Cortex of kidney (tissue), 1 donor: ENCODE data around the gene ZBTB48.
A peak's percentile ranks its signal among the peaks of the same experiment; 100 is the strongest.
"Not testable (repeated sequence)": the region's sequence is repeated elsewhere in the genome, so short reads cannot be mapped to it uniquely, and the experiment has no call there.

Source experiments
- DNase-seq: peaks from one replicate; lab custom pipeline; 2025; lab: John Stamatoyannopoulos, UW

ZBTB48 gene

DNA sequence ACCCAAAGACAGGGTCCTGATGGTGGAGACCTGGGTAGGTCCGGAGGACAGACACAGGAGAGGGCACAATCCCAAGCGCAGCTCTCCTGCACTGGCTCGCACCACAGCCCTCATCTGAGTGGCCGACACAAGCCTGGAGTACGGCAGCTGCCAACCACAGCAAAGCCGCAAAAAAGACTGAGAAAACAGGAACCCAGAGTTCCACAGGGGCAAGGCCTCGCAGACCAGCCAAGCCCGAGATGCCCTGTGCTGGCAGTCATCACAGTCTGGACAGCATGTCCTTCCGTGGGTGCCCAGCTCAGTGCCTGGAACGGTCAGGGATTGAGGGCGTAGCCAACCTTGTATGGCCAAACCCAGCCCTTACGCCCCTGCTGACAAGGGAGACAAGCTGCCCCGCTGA, 11.4 kb downstream of the ZBTB48 start:
- DNase-seq: no peak

GRCh38 chr1:6591644-6592043, 11.8 kb downstream of the ZBTB48 start:
- DNase-seq: no peak

DNA sequence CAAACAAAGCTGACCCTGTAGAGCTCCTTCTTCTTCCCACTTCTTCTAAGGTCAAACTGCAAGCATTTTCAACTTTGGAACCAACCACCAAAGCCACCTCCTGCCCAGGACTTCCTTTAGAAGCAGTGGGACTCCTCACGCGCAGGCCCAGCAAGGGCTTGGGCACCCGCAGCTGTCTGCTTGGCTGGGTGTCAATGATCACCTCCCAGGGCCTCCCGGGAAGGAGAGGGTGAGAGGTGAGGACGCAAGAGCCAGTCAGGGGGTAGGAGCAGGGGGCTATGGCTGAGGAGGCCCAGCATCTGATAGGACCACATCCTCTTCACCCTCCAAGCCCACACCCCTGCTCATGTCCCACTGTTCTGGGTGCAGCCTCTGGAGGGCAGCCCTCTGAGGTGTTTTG, 12.6 kb downstream of the ZBTB48 start:
- no peak for DNase-seq

- DNase-seq: no peak
Measured at GRCh38 chr1:6592865-6593593, 13.2 kb downstream of the ZBTB48 start.

- DNase-seq: no peak
Measured at GRCh38 chr1:6593810-6594209, 14.0 kb downstream of the ZBTB48 start.

DNA sequence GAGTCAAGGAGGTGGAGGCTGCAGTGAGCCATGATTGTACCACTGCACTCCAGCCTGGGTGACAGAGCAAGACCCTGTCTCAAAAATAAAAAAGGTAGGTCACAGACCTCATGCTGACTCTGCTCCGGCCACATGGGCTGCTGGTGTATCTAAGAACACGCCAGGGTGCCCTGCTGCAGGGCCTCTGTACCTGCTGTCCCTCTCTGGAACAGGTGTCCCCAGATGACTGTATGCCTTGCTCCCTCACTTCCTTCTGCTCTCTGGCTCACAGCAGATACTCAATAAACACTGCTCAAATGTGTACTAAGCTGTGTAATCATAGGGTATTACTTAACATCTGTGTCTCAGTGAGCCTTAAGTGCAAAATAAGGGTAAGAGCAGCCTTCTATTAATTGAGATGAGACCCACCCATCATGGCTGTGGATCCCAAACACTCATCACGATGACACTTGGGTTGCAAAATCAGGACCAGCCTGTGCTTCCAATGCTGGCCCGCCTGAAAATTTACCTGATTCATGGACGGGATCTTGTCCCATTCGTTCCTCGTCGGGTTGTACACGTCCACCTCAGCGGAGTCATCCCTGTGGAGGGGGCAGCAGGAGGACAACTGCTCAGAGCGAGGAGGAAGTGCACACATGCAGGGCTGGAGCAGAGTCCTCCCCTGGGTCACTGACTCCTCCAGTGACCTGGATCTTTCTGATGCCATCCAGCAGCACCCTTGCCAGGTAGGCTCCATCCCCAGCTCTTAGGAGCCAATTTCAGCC, 15.4 kb downstream of the ZBTB48 start:
- no peak for DNase-seq

DNA sequence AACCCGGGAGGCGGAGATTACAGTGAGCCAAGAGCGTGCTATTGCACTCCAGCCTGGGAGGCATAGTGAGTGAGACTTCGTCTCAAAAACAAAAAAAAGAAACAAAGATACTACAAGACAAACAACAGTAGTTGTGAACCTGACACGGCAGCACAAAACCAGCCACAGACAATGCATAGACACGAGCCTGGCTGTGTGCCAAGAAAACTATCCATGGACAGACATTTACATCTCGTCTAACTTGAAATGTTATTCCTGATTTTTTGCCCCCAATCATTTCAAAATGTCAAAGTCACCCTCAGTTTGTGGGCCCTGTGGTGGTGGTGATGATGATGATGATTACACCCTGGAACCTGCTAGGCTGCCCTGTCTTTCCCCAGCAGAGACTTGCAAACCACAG, 16.6 kb downstream of the ZBTB48 start:
- no peak for DNase-seq

DNA sequence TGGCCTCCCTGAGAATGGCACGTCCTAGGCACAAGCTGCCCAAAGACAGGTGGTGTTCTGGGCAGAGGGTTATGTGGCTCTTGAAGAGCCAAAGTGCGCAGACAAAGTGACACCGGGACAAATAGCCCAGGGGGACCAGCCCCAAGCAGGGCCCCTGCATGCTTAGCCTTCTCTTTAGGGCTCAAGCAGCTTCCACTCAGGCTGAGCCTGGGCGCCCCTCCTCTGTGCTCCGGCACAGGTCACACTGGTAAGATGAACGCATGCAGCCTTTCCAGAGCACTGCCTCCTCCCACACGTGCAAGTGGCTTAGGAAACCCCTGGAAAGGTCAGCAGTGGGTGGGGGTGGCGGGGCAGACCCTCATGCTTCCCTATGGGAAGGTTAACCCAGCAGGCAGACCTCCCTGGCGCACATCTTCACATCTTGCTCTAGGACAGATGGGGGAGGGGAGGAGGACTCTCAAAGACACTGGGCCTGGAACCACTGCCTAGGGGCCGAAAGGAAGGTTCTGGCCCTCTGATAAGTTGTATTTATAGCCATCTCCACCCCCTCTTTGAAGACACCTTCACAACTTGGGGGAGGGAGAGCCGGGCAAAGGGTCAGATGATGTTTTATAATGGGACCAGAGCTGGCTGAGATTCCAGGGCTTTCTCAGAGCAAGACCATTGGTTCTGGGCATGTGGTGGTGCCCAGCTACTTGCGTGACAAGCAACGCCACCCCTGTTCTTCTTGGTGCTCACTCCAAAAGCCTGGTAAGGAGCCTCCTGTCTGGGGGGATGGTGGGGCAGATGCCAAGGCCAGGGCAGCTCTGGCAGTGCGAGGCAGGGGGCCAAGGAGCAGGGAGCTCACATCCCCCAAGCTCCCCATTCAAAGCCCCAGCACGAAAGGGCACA, 17.3 kb downstream of the ZBTB48 start:
- DNase-seq: no peak

DNA sequence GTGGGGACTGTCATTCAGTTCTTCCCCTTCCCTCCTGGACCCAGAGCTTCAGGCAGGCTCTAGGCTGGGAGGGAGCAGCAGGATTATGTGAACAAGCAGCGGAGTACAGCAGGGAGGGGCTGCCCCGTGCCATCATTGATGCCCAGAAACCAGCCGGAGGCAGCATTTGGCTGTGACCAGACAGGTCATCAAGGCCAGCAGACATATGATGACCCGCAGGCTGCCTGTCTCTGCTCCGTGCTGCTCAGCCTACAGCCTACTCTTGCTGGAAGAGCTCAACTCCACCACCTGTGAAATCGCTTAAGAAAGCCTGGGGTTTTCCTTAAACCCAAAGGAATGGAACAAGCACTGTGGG, 18.0 kb downstream of the ZBTB48 start:
- no peak for DNase-seq

DNA sequence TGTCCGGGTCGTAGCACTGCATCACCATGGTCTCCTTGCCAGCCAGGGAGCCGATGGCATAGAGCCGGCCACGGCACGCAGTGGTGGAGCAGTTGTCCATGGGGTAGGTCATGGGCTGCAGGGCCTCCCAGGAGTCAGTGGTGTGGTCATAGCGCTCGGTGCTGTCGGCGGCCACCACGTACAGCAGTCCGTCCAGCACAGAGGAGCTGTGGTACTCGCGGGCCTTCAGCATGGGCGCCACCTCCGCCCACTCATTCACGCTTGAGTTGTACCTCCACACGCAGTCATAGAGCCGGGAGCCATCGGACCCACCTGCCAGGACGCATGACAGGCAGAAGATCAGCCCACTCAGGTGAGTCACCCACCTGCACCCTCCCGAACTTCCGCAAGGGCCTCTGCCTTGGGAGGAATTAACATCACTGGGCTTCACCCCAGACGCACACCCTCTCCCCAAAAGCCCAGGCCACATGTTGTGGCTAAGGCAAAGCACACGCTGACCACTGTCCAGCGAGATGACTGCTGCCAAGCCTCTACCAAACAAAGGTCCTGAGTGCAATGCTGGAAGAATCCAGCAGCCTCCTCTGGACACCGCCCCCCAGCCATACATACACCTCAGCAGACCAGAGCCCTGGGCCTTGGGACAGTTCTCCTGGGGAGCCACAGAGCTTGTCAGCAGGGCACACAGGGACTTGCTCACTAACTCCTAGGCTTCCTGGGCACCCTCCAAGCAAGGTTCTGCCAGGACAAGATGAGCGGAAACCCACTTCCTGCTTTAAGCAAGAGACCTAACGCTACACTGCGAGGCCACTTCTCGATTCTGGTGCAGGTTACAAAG, 19.6 kb downstream of the ZBTB48 start:
- DNase-seq: no peak

DNA sequence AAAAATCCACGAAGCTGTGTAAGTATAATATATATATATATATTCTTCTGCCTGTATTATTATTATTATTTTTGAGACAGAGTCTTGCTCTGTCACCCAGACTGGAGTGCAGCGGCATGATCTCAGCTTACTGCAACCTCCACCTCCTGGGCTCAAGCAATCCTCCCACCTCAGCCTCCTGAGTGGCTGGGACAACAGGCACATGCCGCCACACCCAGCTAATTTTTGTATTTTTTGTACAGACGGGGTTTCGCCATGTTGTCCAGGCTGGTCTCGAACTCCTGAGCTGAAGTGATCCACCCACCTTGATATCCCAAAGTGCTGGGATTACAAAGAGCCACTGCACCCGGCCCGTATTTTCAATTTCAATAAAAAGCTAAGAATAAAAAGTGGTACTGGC, 20.2 kb downstream of the ZBTB48 start:
- DNase-seq: not testable (repeated sequence)

DNA sequence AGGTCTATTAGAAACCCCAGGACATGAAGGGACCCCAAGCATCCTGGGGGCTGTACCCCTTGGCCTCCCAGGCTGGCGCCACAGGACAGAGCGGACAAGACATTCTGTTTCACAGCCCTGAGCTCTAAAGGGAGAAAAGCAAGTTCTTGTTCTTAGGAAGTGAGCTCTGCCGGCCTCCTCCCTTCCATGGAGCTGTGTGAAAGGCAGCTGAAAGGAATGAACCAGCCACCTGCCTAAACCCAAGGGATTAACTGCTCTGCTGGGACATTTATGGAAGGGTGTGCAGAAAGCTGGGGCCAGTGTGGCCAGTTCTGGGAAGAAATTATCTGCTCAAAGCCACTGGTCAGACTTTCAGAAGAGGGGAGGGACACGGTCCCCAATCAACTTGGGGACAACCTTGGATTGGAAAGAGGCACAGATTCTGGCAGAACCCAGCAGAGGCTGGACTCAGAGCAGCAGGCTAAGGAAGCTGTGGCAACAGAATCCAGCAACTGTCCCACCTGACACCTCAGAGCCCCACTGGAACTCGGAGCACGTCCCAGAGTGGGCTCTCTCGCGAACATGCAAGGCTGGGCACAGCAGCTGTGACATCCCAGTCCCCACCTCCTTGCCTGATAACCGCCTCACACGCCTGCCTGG, 20.7 kb downstream of the ZBTB48 start:
- DNase-seq: no peak

GRCh38 chr1:6601049-6601922, 21.5 kb downstream of the ZBTB48 start:
- DNase-seq: no peak

DNA sequence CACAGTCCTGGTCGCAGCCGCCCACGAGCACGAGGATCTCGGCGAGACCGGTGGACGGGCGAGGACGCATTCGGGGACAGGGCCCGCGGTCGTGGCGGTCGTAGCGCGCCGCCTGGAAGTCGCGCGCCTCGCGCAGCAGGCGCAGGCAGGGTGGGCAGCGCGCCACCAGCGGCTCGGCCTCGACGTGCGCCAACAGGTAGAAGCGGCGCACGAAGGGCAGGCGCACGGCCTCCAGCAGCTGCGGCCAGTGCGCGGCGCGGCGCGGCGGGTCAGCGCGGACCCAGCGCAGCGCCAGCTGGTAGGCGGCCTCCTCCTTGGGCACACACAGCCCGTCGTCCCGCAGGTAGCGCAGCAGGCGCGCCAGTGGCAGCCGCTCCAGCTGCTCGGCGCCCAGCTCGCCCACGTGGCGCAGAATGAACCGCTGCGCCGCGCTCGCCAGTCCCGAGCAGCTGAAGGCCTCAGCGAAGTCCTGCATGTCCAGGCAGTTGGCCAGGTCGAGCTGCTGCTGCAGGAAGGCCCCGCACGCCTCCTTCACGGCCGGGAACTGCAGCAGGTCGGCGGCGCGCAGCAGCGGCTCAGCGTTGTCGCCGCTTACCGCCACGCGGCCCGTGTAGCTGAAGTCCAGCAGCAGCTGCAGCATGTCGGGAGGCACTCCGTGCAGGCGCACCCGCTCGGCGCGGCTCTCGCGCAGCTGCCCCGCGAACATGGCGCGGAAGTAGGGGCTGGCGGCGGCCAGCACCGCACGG, 22.3 kb downstream of the ZBTB48 start:
- no peak for DNase-seq

- DNase-seq: peak; percentile 36
Measured at GRCh38 chr1:6602669-6603237, 23.0 kb downstream of the ZBTB48 start, which contains the start of gene KLHL21. Gene KLHL21 (minus strand): TSS chr1:6602869. CDS start chr1:6602817, 52 bp downstream.

- no peak for DNase-seq
Measured at GRCh38 chr1:6603238-6603914, 23.6 kb downstream of the ZBTB48 start.

GRCh38 chr1:6603915-6604558, 24.2 kb downstream of the ZBTB48 start:
- no peak for DNase-seq
